WTC11 (cell line): ENCODE results near the gene CCDC39. TPM values are rescaled to one million over a fixed set of nuclear protein-coding genes. Genes with fewer than 3 reads are reported as not detected.

Experiments
- ATAC-seq: fragments of 200-7000 bp; cut with Tn5 transposase; 2 replicates; pipeline ENCODE4 v1.10.0; 2021; ENCODE audit warnings: mild to moderate bottlenecking, moderate library complexity
- CTCF ChIA-PET: fragments of 300-600 bp; sonication (Branson Sonifier 250); formaldehyde crosslinking; loops from one replicate; lab custom pipeline; 2021; ENCODE audit warnings: antibody characterized with exemption; lab: Charles Lee
- POLR2A ChIA-PET: fragments of 350-600 bp; sonication (Branson Sonifier 250); formaldehyde crosslinking; loops from one replicate; lab custom pipeline; 2021; ENCODE audit warnings: antibody characterized with exemption; lab: Charles Lee
- DNase-seq: peaks from one replicate; pipeline ENCODE4 v3.0.0; 2021; ENCODE audit warnings: low spot score
- H3K27ac Mint-ChIP-seq: 2 replicates; pipeline ENCODE4 v1.8.0; 2021; ENCODE audit warnings: mixed read lengths
- H3K27me3 Mint-ChIP-seq: 2 replicates; pipeline ENCODE4 v1.8.0; 2021; ENCODE audit warnings: low read depth, mild to moderate bottlenecking, moderate library complexity, mixed read lengths
- H3K36me3 Mint-ChIP-seq: 2 replicates; pipeline ENCODE4 v1.8.0; 2021; ENCODE audit warnings: mixed read lengths
- H3K4me1 Mint-ChIP-seq: 2 replicates; pipeline ENCODE4 v1.8.0; 2022; ENCODE audit warnings: mixed read lengths
- H3K4me3 Mint-ChIP-seq: 2 replicates; pipeline ENCODE4 v1.8.0; 2021; ENCODE audit warnings: mild to moderate bottlenecking, moderate library complexity, mixed read lengths
- H3K9me3 Mint-ChIP-seq: 2 replicates; pipeline ENCODE4 v1.8.0; 2021; ENCODE audit warnings: mixed read lengths
- ATF1 ChIP-seq: sonication (generic); formaldehyde crosslinking; IDR thresholded peaks from 2 replicates; pipeline ENCODE4 v1.8.1; 2023; ENCODE audit warnings: mild to moderate bottlenecking, moderate library complexity, missing genetic modification reagents
- CBFB ChIP-seq: sonication (generic); formaldehyde crosslinking; IDR thresholded peaks from 2 replicates; pipeline ENCODE4 v1.8.1; 2022; ENCODE audit warnings: mild to moderate bottlenecking, low read depth, missing genetic modification reagents
- CREB1 ChIP-seq: sonication (generic); formaldehyde crosslinking; IDR thresholded peaks from 2 replicates; pipeline ENCODE4 v1.8.0; 2023; ENCODE audit warnings: mild to moderate bottlenecking, missing genetic modification reagents
- CREM ChIP-seq: sonication (generic); formaldehyde crosslinking; IDR thresholded peaks from 2 replicates; pipeline ENCODE4 v1.8.1; 2022; ENCODE audit warnings: mild to moderate bottlenecking, missing genetic modification reagents, moderate library complexity
- GABPB1 ChIP-seq: sonication (generic); formaldehyde crosslinking; IDR thresholded peaks from 2 replicates; pipeline ENCODE4 v1.8.1; 2023; ENCODE audit warnings: mild to moderate bottlenecking, missing genetic modification reagents
- HMGXB4 ChIP-seq: sonication (generic); formaldehyde crosslinking; IDR thresholded peaks from 2 replicates; pipeline ENCODE4 v1.8.1; 2023; ENCODE audit warnings: mild to moderate bottlenecking, moderate library complexity, missing genetic modification reagents
- MAX ChIP-seq: sonication (generic); formaldehyde crosslinking; IDR thresholded peaks from 2 replicates; pipeline ENCODE4 v1.8.0; 2022; ENCODE audit warnings: mild to moderate bottlenecking, missing genetic modification reagents
- NFE2L1 ChIP-seq: sonication (generic); formaldehyde crosslinking; IDR thresholded peaks from 2 replicates; pipeline ENCODE4 v1.8.1; 2023; ENCODE audit warnings: missing genetic modification reagents
- NR3C1 ChIP-seq: sonication (generic); formaldehyde crosslinking; conservative IDR thresholded peaks from 2 replicates; pipeline ENCODE4 v1.8.1; 2023; ENCODE audit warnings: low read depth, mild to moderate bottlenecking, missing genetic modification reagents
- SMAD3 ChIP-seq: sonication (generic); formaldehyde crosslinking; IDR thresholded peaks from 2 replicates; pipeline ENCODE4 v1.8.0; 2022; ENCODE audit warnings: missing genetic modification reagents, mild to moderate bottlenecking, borderline replicate concordance
- USF1 ChIP-seq: sonication (generic); formaldehyde crosslinking; IDR thresholded peaks from 2 replicates; pipeline ENCODE4 v1.8.0; 2022; ENCODE audit warnings: mild to moderate bottlenecking, missing genetic modification reagents
- ZBTB21 ChIP-seq: sonication (generic); formaldehyde crosslinking; IDR thresholded peaks from 2 replicates; pipeline ENCODE4 v1.8.1; 2023; ENCODE audit warnings: mild to moderate bottlenecking, missing genetic modification reagents, borderline replicate concordance
- ZNF425 ChIP-seq: fragments of 250-450 bp; sonication (Bioruptor Pico); conservative IDR thresholded peaks from 2 replicates; pipeline ENCODE4 v1.9.0; 2021; ENCODE audit warnings: mild to moderate bottlenecking
- ZNF671 ChIP-seq: fragments of 250-450 bp; sonication (Bioruptor Pico); IDR thresholded peaks from 2 replicates; pipeline ENCODE4 v1.8.0; 2021; ENCODE audit warnings: mild to moderate bottlenecking
- total RNA-seq: library from RNA; stranded (reverse); gene quantifications from 3 replicates; pipeline ENCODE4 v1.2.3, GENCODE V29; 2021
- TF ChIP-seq, protein P1 (sequence below): fragments of 200-600 bp; IDR thresholded peaks from 2 replicates; pipeline ENCODE4 v1.8.0; 2022; ENCODE audit warnings: antibody characterized with exemption
- TF ChIP-seq, protein P2 (sequence below): fragments of 250-450 bp; sonication (Bioruptor Pico); IDR thresholded peaks from 2 replicates; pipeline ENCODE4 v2.1.2; 2022; ENCODE audit warnings: mild to moderate bottlenecking, moderate library complexity
- TF ChIP-seq, protein P3 (sequence below): fragments of 250-450 bp; sonication (Bioruptor Pico); IDR thresholded peaks from 2 replicates; pipeline ENCODE4 v1.9.0; 2021; ENCODE audit warnings: mild to moderate bottlenecking
- TF ChIP-seq, protein P4 (sequence below): sonication (generic); formaldehyde crosslinking; IDR thresholded peaks from 2 replicates; pipeline ENCODE4 v1.8.1; 2023; ENCODE audit warnings: mild to moderate bottlenecking, missing genetic modification reagents
- TF ChIP-seq, protein P5 (sequence below): sonication (generic); formaldehyde crosslinking; IDR thresholded peaks from 2 replicates; pipeline ENCODE4 v1.8.0; 2023; ENCODE audit warnings: missing genetic modification reagents

The CCDC39 gene
- total RNA-seq, 1 experiment from 2014 or later: not detected

DNA sequence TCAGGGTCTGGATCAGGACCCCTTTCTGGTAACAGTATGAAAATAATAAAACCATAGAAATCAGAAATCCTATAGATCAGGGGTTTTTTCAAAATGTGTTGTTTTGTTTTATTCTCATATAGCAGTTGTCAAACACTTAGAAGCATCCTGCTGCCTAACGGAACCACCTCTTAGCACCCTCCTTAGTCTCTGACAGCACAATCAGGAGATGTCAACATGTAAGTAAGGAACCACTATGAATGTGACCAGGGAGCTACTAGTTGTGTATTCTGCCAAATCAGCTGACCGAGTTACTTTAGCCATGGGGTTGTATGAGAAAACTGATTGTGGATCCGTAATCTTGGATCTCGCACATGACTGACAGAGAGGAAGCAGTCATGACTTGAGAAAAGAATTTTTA lies 22.2 kb downstream of the CCDC39 start:
- peak overlapping the region; percentile 49; the same call in 1 of the 2 replicates for H3K27ac Mint-ChIP-seq
- ATAC-seq (peak; percentile 51), DNase-seq (no peak)
- no peaks in the 10 kb centered on the region for H3K9me3 Mint-ChIP-seq
- H3K4me1 Mint-ChIP-seq: peaks cover 25% of the 10 kb centered on the region
- H3K4me3 Mint-ChIP-seq: no peak overlapping the region
- CTCF ChIA-PET: interaction anchor here (0.9 to 1.7 kb wide), 3 partner anchors 11 to 62 kb away, joined by 3 to 5 read pairs (median 3); partner anchors contain the start of gene CCDC39
- no peaks in the 10 kb centered on the region for H3K36me3 Mint-ChIP-seq
- POLR2A ChIA-PET: no interaction called here
- no peaks in the 10 kb centered on the region for H3K27me3 Mint-ChIP-seq
- TF ChIP-seq, protein P1, sequence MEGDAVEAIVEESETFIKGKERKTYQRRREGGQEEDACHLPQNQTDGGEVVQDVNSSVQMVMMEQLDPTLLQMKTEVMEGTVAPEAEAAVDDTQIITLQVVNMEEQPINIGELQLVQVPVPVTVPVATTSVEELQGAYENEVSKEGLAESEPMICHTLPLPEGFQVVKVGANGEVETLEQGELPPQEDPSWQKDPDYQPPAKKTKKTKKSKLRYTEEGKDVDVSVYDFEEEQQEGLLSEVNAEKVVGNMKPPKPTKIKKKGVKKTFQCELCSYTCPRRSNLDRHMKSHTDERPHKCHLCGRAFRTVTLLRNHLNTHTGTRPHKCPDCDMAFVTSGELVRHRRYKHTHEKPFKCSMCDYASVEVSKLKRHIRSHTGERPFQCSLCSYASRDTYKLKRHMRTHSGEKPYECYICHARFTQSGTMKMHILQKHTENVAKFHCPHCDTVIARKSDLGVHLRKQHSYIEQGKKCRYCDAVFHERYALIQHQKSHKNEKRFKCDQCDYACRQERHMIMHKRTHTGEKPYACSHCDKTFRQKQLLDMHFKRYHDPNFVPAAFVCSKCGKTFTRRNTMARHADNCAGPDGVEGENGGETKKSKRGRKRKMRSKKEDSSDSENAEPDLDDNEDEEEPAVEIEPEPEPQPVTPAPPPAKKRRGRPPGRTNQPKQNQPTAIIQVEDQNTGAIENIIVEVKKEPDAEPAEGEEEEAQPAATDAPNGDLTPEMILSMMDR: no peak
- TF ChIP-seq ZNF425 (no peak), CREM (no peak), ZNF671 (CRISPR knock-in tag) (no peak), SMAD3 (no peak)
- TF ChIP-seq, protein P2, sequence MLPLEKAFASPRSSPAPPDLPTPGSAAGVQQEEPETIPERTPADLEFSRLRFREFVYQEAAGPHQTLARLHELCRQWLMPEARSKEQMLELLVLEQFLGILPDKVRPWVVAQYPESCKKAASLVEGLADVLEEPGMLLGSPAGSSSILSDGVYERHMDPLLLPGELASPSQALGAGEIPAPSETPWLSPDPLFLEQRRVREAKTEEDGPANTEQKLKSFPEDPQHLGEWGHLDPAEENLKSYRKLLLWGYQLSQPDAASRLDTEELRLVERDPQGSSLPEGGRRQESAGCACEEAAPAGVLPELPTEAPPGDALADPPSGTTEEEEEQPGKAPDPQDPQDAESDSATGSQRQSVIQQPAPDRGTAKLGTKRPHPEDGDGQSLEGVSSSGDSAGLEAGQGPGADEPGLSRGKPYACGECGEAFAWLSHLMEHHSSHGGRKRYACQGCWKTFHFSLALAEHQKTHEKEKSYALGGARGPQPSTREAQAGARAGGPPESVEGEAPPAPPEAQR: no peak

DNA sequence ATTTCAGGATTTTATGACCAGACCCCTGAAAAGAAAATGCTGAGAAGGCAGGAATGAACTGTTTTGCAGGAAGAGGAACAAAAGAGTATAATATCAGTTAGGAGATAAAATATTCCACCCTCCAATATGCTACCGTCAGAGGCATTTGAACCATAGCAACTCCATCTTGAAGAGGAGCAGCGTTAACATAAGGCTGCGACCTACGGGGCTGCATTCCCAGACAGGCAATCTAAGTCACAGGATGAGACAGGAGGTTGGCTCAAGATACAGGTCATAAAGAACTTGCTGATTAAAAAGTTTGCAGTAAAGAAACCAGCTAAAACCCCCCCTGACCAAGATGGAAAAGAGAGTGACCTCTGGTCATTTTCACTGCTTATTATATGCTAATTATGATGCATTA lies 22.9 kb downstream of the CCDC39 start:
- ChIA-PET CTCF (no interaction called here), POLR2A (no interaction called here)
- no peak for DNase-seq
- peak; percentile 61 for ATAC-seq
- Mint-ChIP-seq H3K36me3 (no peaks in the 10 kb centered on the region), H3K4me1 (peaks cover 25% of the 10 kb centered on the region), H3K9me3 (no peaks in the 10 kb centered on the region), H3K4me3 (no peak overlapping the region), H3K27me3 (no peaks in the 10 kb centered on the region), H3K27ac (no peak overlapping the region)
- TF ChIP-seq NR3C1: no peak
- TF ChIP-seq, protein P3, sequence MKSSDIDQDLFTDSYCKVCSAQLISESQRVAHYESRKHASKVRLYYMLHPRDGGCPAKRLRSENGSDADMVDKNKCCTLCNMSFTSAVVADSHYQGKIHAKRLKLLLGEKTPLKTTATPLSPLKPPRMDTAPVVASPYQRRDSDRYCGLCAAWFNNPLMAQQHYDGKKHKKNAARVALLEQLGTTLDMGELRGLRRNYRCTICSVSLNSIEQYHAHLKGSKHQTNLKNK (CRISPR knock-in tag): no peak
- TF ChIP-seq ZBTB21 (CRISPR knock-in tag): no peak
- no peak for TF ChIP-seq ATF1 (CRISPR knock-in tag)
- TF ChIP-seq USF1 (CRISPR knock-in tag): no peak
- TF ChIP-seq CREB1 (CRISPR knock-in tag): no peak
- no peak for TF ChIP-seq NFE2L1 (CRISPR knock-in tag)
- TF ChIP-seq MAX: no peak
- TF ChIP-seq, protein P4, sequence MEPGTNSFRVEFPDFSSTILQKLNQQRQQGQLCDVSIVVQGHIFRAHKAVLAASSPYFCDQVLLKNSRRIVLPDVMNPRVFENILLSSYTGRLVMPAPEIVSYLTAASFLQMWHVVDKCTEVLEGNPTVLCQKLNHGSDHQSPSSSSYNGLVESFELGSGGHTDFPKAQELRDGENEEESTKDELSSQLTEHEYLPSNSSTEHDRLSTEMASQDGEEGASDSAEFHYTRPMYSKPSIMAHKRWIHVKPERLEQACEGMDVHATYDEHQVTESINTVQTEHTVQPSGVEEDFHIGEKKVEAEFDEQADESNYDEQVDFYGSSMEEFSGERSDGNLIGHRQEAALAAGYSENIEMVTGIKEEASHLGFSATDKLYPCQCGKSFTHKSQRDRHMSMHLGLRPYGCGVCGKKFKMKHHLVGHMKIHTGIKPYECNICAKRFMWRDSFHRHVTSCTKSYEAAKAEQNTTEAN (CRISPR knock-in tag): no peak
- TF ChIP-seq, protein P5, sequence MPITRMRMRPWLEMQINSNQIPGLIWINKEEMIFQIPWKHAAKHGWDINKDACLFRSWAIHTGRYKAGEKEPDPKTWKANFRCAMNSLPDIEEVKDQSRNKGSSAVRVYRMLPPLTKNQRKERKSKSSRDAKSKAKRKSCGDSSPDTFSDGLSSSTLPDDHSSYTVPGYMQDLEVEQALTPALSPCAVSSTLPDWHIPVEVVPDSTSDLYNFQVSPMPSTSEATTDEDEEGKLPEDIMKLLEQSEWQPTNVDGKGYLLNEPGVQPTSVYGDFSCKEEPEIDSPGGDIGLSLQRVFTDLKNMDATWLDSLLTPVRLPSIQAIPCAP (CRISPR knock-in tag): no peak
- TF ChIP-seq GABPB1: no peak
- no peak for TF ChIP-seq CBFB
- no peak for TF ChIP-seq HMGXB4 (CRISPR knock-in tag)
